Breast epithelium (tissue), 4 donors: ENCODE measurements around the gene EMC10. TPM values are rescaled to one million over a fixed set of nuclear protein-coding genes. Genes with fewer than 3 reads are reported as not detected.

Source experiments
- DNase-seq, 2 donors: peaks; one replicate each; pipeline ENCODE4 v3.0.0-alpha.2; 2019; ENCODE audit warnings: low spot score in 2 of 2
- H3K27ac ChIP-seq, 2 donors: fragments of 200-600 bp; sonication (generic) in 1 of 2; one replicate each; pipeline ENCODE4 v1.5.1; 2016 to 2019; ENCODE audit warnings: mild to moderate bottlenecking in 1 of 2
- H3K27me3 ChIP-seq, 2 donors: fragments of 200-600 bp; sonication (generic) in 1 of 2; one replicate each; pipeline versions ENCODE4 v1.5.1 to v1.6.0; 2017 to 2019; ENCODE audit warnings: control low read depth in 1 of 2, mild to moderate bottlenecking in 1 of 2
- H3K36me3 ChIP-seq: fragments of 200-600 bp; one replicate; pipeline ENCODE4 v1.5.1; 2019
- H3K4me1 ChIP-seq, 2 donors: fragments of 200-600 bp; sonication (generic); one replicate each; pipeline ENCODE4 v1.5.1; 2016 to 2019; ENCODE audit warnings: control low read depth in 1 of 2
- H3K4me3 ChIP-seq, 3 donors: fragments of 200-600 bp; sonication (generic); 1 replicate in 2 of 3; 2 replicates in 1 of 3; pipeline ENCODE4 v1.5.1; 2016 to 2019; ENCODE audit warnings: mild to moderate bottlenecking in 3 of 3, moderate library complexity in 2 of 3
- H3K9me3 ChIP-seq, 2 donors: fragments of 200-600 bp; sonication (generic) in 1 of 2; one replicate each; pipeline ENCODE4 v1.5.1; 2016 to 2019; ENCODE audit warnings: control low read depth in 1 of 2
- CTCF ChIP-seq, 3 donors: fragments of 450-650 bp; IDR thresholded peaks; one replicate each; pipeline ENCODE4 v1.5.1; 2016 to 2017; ENCODE audit warnings: antibody characterized with exemption in 3 of 3, mild to moderate bottlenecking in 3 of 3, moderate library complexity in 3 of 3
- POLR2A ChIP-seq: fragments of 450-650 bp; IDR thresholded peaks from one replicate; pipeline ENCODE4 v1.6.1; 2016; ENCODE audit warnings: antibody characterized with exemption, mild to moderate bottlenecking, moderate library complexity
- POLR2AphosphoS5 ChIP-seq, 3 donors: sonication (generic); formaldehyde crosslinking; IDR thresholded peaks; one replicate each; pipeline ENCODE4 v1.6.1; 2017; ENCODE audit warnings: antibody characterized with exemption in 3 of 3
- intact Hi-C: fragments of 100-400 bp; cut with DNase I; formaldehyde crosslinking; loops from one replicate; pipeline ENCODE4 v1.15.1; 2023; ENCODE audit warnings: low total_unique reads
- total RNA-seq, 3 donors: library from RNA; depleted of rRNA; stranded (reverse); fragments of >200 nt; gene quantifications; one replicate each; pipeline ENCODE4 v1.1.0, GENCODE V29; 2016

The EMC10 gene
- total RNA-seq, 3 donors from 2014 or later, result 38.0 to 78.2 (median 64.6) TPM

- Histone ChIP-seq H3K27me3 (no peaks in the 10 kb centered on the region), H3K4me3 (no peak overlapping the region), H3K36me3 (no peaks in the 10 kb centered on the region), H3K27ac (no peak overlapping the region), H3K4me1 (no peaks in the 10 kb centered on the region), H3K9me3 (no peaks in the 10 kb centered on the region)
- TF ChIP-seq POLR2A (no peak), CTCF (IDR thresholded peaks at IDR 0.05) (no peak), POLR2AphosphoS5 (IDR thresholded peaks at IDR 0.05) (no peak)
- intact Hi-C loops, result no loop called here
- DNase-seq, result no peak
These were observed 32.2 kb upstream of the EMC10 start for GRCh38 chr19:50444059-50444458.

- no peak for DNase-seq
These were observed 29.3 kb upstream of the EMC10 start for GRCh38 chr19:50447053-50447452.

GRCh38 chr19:50447750-50448149, 28.6 kb upstream of the EMC10 start:
- Histone ChIP-seq H3K27ac (no peak overlapping the region), H3K36me3 (no peaks in the 10 kb centered on the region), H3K27me3 (peaks cover 0 to 13% of the 10 kb centered on the region in 2 donors), H3K4me3 (no peak overlapping the region), H3K9me3 (no peaks in the 10 kb centered on the region), H3K4me1 (no peaks in the 10 kb centered on the region)
- intact Hi-C loops, result no loop called here
- DNase-seq, result no peak
- TF ChIP-seq POLR2A (no peak), CTCF (IDR thresholded peaks at IDR 0.05) (no peak), POLR2AphosphoS5 (IDR thresholded peaks at IDR 0.05) (no peak)

More at GRCh38 chr19:50447053-50447452, 29.3 kb upstream of the EMC10 start:
- no peak overlapping the region for H3K4me3 ChIP-seq
- peaks cover 0 to 13% of the 10 kb centered on the region in 2 donors for H3K27me3 ChIP-seq
- intact Hi-C loops, result no loop called here
- no peaks in the 10 kb centered on the region for H3K9me3 ChIP-seq
- H3K36me3 ChIP-seq, result no peaks in the 10 kb centered on the region
- no peaks in the 10 kb centered on the region for H3K4me1 ChIP-seq
- no peak overlapping the region for H3K27ac ChIP-seq
- TF ChIP-seq POLR2A (no peak), POLR2AphosphoS5 (IDR thresholded peaks at IDR 0.05) (no peak), CTCF (IDR thresholded peaks at IDR 0.05) (no peak)

- Histone ChIP-seq H3K4me1 (no peaks in the 10 kb centered on the region), H3K4me3 (no peak overlapping the region), H3K9me3 (no peaks in the 10 kb centered on the region), H3K27ac (no peak overlapping the region), H3K27me3 (peaks cover 0 to 17% of the 10 kb centered on the region in 2 donors), H3K36me3 (no peaks in the 10 kb centered on the region)
- TF ChIP-seq POLR2AphosphoS5 (IDR thresholded peaks at IDR 0.05) (no peak), POLR2A (no peak), CTCF (IDR thresholded peaks at IDR 0.05) (no peak)
- intact Hi-C loops, result no loop called here
- no peak for DNase-seq
These were observed 26.9 kb upstream of the EMC10 start for GRCh38 chr19:50449236-50449899.

- intact Hi-C loops, result loop anchor here (10.0 kb wide), 1 partner anchor 96 kb away; no protein-coding TSS in a partner anchor
- no peaks in the 10 kb centered on the region for H3K4me1 ChIP-seq
- no peaks in the 10 kb centered on the region for H3K36me3 ChIP-seq
- no peak overlapping the region for H3K27ac ChIP-seq
- no peaks in the 10 kb centered on the region for H3K9me3 ChIP-seq
- no peak overlapping the region for H3K4me3 ChIP-seq
- peaks cover 0 to 17% of the 10 kb centered on the region in 2 donors for H3K27me3 ChIP-seq
- no peak for DNase-seq
- TF ChIP-seq POLR2AphosphoS5 (IDR thresholded peaks at IDR 0.05), result no peak
- TF ChIP-seq CTCF (IDR thresholded peaks at IDR 0.05), result no peak
- no peak for TF ChIP-seq POLR2A
These were observed 25.7 kb upstream of the EMC10 start for GRCh38 chr19:50450369-50451222.
